Activated CD8-positive, alpha-beta T cell treated with anti-CD3 and anti-CD28 coated beads for 36 hours (primary cell): Measurements from ENCODE around the gene GPC6. TPM values are rescaled to one million over a fixed set of nuclear protein-coding genes. Genes with fewer than 3 reads are reported as not detected.
A peak's percentile ranks its signal among the peaks of the same experiment; 100 is the strongest.

Source experiments
- ATAC-seq: fragments of 200-7000 bp; cut with Tn5 transposase; one replicate; pipeline ENCODE4 v1.10.0; 2021; ENCODE audit warnings: mild to moderate bottlenecking, moderate library complexity
- CTCF ChIA-PET: fragments of 350-600 bp; sonication (Branson Sonifier 250); formaldehyde crosslinking; loops from one replicate; lab custom pipeline; 2021; ENCODE audit warnings: antibody characterized with exemption; lab: Charles Lee
- POLR2A ChIA-PET: fragments of 350-600 bp; sonication (Branson Sonifier 250); formaldehyde crosslinking; loops from one replicate; lab custom pipeline; 2021; ENCODE audit warnings: antibody characterized with exemption; lab: Charles Lee
- DNase-seq: peaks from one replicate; pipeline ENCODE4 v3.0.0-alpha.2; 2020
- H3K27ac Mint-ChIP-seq: one replicate; pipeline ENCODE4 v1.8.0; 2021; ENCODE audit warnings: mild to moderate bottlenecking, mixed read lengths
- H3K27me3 Mint-ChIP-seq: one replicate; pipeline ENCODE4 v1.8.0; 2021; ENCODE audit warnings: mixed read lengths
- H3K36me3 Mint-ChIP-seq: one replicate; pipeline ENCODE4 v1.8.0; 2021; ENCODE audit warnings: low read depth, mixed read lengths
- H3K4me1 Mint-ChIP-seq: one replicate; pipeline ENCODE4 v1.8.0; 2021; ENCODE audit warnings: low read depth, mixed read lengths
- H3K4me3 Mint-ChIP-seq: one replicate; pipeline ENCODE4 v1.8.0; 2021; ENCODE audit warnings: mild to moderate bottlenecking, moderate library complexity, mixed read lengths
- H3K9me3 Mint-ChIP-seq: one replicate; pipeline ENCODE4 v1.8.0; 2021; ENCODE audit warnings: mixed read lengths
- CTCF ChIP-seq: fragments of 200-600 bp; IDR thresholded peaks from one replicate; pipeline ENCODE4 v1.8.0; 2022; ENCODE audit warnings: antibody characterized with exemption, mild to moderate bottlenecking
- intact Hi-C: fragments of 100-400 bp; cut with micrococcal nuclease; formaldehyde crosslinking; loops from one replicate; pipeline ENCODE4 v1.10.0; 2022
- total RNA-seq, 2 experiments: library from RNA; stranded (reverse); gene quantifications; one replicate each; pipeline ENCODE4 v1.2.3, GENCODE V29; 2021

The GPC6 gene
- total RNA-seq, 2 experiments from 2014 or later, result not detected

DNA sequence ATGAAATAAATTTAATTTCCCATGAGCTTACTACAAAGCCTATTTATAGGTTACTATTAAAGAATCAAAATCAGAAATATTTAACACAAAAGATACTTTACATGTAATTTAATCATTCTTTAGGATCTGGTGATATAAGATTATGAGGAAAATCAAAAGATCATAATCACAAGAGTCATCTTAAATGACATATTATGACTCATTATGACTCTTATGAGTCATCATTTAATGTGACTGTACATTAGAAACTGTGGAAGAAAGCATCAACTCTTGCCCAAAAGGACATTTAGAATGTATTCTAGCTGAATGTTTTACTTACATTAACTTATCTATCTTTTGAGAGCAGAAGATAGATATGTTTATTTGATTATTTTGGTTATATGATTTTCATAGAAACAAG, 794.2 kb downstream of the GPC6 start:
- DNase-seq (no peak), ATAC-seq (peak; percentile 24)
- no peak for TF ChIP-seq CTCF
- H3K27me3 Mint-ChIP-seq, result peaks cover 10% of the 10 kb centered on the region
- no peaks in the 10 kb centered on the region for H3K36me3 Mint-ChIP-seq
- H3K9me3 Mint-ChIP-seq, result no peaks in the 10 kb centered on the region
- no peak overlapping the region for H3K4me3 Mint-ChIP-seq
- ChIA-PET CTCF (no interaction called here), POLR2A (no interaction called here)
- no peak overlapping the region for H3K27ac Mint-ChIP-seq
- H3K4me1 Mint-ChIP-seq, result no peaks in the 10 kb centered on the region
- intact Hi-C loops, result no loop called here

- DNase-seq, result no peak
- H3K4me3 Mint-ChIP-seq, result no peak overlapping the region
- CTCF ChIA-PET, result no interaction called here
- no peaks in the 10 kb centered on the region for H3K36me3 Mint-ChIP-seq
- H3K27me3 Mint-ChIP-seq, result peaks cover 4% of the 10 kb centered on the region
- POLR2A ChIA-PET, result no interaction called here
- no peaks in the 10 kb centered on the region for H3K4me1 Mint-ChIP-seq
- H3K9me3 Mint-ChIP-seq, result no peaks in the 10 kb centered on the region
- ATAC-seq, result no peak
- no peak for TF ChIP-seq CTCF
- intact Hi-C loops, result no loop called here
- H3K27ac Mint-ChIP-seq, result no peak overlapping the region
Measured at GRCh38 chr13:94028234-94028633, 801.6 kb downstream of the GPC6 start.

DNA sequence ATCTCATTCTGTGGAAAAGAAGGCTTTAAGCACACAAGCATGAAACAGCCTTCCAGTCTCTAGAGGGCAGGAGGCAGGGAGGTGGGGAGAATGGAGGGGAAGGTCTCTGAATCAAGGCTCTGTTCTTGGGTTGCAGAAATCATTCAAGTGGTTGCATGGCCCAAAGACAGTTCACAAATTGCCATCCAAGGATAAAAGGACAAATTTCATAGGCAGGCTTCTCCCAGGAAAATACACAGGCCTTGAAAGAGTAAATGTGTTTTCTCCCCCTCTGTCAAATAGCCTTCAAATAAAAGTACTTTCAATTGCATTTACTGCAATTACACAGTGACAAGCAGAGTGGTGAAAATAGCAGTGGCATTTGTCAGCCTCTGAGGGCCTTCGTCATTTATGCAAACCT, 802.0 kb downstream of the GPC6 start:
- H3K36me3 Mint-ChIP-seq, result no peaks in the 10 kb centered on the region
- H3K27ac Mint-ChIP-seq, result no peak overlapping the region
- ChIA-PET CTCF (no interaction called here), POLR2A (no interaction called here)
- H3K4me3 Mint-ChIP-seq, result no peak overlapping the region
- no peak for DNase-seq
- no peaks in the 10 kb centered on the region for H3K9me3 Mint-ChIP-seq
- no peak for ATAC-seq
- H3K4me1 Mint-ChIP-seq, result no peaks in the 10 kb centered on the region
- no peak for TF ChIP-seq CTCF
- intact Hi-C loops, result no loop called here
- peaks cover 4% of the 10 kb centered on the region for H3K27me3 Mint-ChIP-seq

GRCh38 chr13:94030415-94031119, 804.0 kb downstream of the GPC6 start:
- ChIA-PET POLR2A (no interaction called here), CTCF (no interaction called here)
- no peak for TF ChIP-seq CTCF
- ATAC-seq (no peak), DNase-seq (no peak)
- Mint-ChIP-seq H3K36me3 (no peaks in the 10 kb centered on the region), H3K27ac (no peak overlapping the region), H3K4me1 (no peaks in the 10 kb centered on the region), H3K27me3 (no peaks in the 10 kb centered on the region), H3K4me3 (no peak overlapping the region), H3K9me3 (no peaks in the 10 kb centered on the region)
- intact Hi-C loops, result no loop called here

- ATAC-seq, result no peak
- intact Hi-C loops, result no loop called here
- Mint-ChIP-seq H3K9me3 (no peaks in the 10 kb centered on the region), H3K4me1 (no peaks in the 10 kb centered on the region), H3K36me3 (no peaks in the 10 kb centered on the region), H3K27me3 (no peaks in the 10 kb centered on the region), H3K4me3 (no peak overlapping the region), H3K27ac (no peak overlapping the region)
- no peak for DNase-seq
- ChIA-PET CTCF (no interaction called here), POLR2A (no interaction called here)
- no peak for TF ChIP-seq CTCF
Measured at GRCh38 chr13:94031609-94032008, 805.0 kb downstream of the GPC6 start.
